HG03139 (cell line): ENCODE results near the gene COPS3.

Source experiments
- ATAC-seq: cut with Tn5 transposase; IDR thresholded peaks from one replicate; pipeline ENCODE4 v1.9.1; 2021; ENCODE audit not compliant: unreplicated experiment

Gene COPS3

GRCh38 chr17:17221329-17221728, 59.7 kb downstream of the COPS3 start:
- no peak for ATAC-seq

DNA sequence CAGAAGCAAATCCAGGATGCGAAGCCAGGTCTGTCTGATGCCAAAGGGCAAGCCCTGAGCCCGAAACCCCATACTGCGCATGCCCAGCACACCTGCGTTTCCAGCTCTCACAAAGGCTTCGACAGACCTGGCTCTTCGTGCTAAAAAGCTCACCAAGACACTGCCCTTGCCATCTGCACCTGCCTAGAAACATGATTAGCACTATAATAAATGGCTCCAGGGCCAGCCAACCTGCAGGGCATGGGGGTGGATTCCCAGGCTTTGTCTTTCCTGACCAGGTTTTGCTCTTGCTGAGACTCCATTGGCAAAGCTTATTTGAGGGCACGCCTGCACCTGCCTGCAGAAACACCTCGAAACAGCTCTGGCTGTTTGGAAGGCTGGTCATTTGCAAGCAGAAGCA, 60.5 kb downstream of the COPS3 start:
- no peak for ATAC-seq

DNA sequence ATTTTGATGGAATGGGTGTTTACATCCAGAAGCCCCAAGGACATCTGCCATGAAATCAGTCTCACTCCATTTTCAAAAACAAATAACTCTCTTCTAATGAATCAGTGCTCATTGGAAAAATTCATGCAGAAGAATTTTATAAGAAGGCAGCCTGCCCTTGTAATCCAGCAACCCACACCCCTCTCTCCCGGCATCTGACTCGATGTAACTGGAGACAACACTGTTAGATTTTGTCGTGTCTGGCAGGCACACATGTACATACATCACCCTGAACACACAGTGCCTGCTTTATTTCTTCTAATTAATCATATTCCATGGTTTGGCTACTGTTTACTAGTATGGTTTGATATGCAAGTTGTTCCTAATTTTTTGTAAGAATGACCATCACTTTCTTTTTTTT, 63.1 kb downstream of the COPS3 start:
- ATAC-seq = no peak

DNA sequence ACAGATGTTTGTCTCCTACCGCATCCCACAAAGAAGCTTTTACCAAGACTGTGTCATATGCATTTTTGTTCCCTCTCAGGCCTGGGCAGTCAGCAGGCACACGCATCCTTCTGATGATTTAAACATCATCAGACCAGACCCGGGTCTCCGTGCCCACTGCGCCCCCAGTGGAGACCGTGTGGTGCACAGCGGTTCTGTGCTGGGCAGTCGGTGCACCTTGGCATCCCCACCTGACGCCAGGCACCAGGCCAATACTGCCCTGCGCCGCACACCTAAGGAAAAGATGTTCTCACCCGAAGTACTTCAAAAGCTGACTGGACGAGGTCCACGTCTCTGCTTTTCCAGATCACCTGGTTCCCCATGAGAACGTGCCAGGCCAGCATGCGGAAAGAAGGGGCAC, 64.3 kb downstream of the COPS3 start:
- ATAC-seq = no peak

DNA sequence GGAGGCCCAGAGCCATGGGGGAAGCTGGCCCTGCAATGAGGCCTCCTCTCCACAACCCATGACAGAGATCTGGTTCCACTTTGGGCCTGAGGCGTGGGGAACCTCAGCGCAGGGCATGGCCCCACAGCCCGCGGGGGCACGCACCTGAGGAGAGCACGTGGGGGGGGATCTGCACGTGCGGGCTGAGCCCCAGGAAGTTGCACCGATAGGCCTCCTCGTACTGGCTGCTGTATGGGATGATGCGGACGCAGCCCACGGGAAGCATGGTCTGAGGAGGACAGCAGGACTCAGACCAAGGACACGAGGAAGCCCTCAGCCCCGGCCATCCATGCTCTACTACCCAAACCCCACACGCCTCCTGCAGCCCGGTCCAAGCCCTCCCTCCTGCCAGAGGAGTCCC, 64.8 kb downstream of the COPS3 start:
- no peak for ATAC-seq

DNA sequence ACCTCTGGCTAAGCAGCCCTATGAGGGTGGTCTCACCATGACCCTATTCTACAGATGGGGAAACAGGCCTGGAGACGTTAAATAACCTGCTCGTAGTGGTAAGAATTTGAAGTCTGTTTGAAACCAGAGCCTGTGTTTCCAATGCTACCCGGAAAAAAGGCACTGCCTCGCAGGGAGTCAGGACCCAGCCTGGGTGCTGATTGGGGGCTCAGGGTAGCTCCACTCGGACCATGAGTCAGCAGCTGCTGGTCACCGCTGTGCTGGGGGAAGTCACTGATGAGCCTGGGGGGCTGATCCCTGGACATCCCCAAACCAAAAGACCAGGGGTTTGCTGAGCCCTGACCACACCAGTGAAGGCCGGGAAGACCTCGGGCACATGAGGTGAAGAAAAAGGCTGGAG, 65.5 kb downstream of the COPS3 start:
- no peak for ATAC-seq

DNA sequence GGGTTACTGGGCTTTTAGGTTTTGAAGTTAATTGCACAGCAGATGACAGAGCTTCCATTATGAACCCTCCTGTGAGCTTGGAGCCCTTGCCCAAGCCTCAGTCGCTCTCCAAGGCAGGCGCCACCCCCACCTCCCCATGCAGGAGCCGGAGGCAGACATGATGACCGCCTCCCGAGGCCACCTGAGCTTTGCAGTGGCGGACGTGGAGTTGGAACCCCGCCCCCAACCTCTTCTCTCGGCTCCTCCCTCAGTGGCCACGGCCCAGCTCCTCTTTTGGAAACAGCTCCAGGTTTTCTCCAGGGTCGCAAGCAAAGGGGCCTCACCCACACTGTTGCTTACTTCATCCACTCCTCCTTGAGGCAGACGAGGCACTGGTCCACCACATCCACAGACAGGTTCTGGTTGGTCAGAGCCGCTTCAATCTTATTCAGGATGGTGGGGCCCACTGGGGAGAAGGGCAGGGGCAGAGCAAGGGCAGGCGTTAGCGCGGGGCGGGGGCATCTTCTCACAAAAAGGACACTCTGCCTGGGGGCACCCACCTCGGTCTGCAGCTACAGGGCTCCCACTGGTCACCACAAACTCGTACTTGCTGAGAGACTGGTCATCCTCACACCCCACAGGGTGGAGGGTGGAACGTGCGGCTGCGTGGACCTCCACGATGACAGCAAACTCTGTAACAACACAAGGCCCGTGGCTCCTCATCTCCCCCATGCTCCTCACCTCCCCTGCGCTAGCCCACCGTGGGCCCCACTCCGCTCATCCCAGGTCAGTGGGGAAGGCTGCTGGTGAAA, 66.2 kb downstream of the COPS3 start:
- no peak for ATAC-seq

DNA sequence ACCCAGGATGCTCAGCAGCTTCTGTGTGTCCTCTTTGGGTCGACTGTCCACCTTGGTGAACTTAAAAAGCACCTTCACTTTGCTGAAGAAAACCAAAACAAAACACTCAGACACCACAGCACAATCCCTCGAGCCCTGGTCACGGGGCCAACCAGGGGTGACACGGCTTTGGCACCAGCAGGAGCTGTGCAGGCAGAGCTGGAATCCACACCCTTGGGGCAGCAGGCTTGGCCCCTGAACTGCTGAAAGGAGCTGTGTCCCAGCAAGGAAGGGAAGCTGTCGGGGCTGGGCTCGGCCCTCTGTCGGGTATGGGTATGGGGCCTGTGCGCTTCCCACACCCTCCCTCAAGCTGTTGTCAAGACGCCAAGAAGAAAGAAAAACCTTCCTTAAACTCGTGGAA, 67.3 kb downstream of the COPS3 start:
- no peak for ATAC-seq

GRCh38 chr17:17207998-17208397, 73.0 kb downstream of the COPS3 start:
- ATAC-seq = no peak

GRCh38 chr17:17206913-17207335, 74.1 kb downstream of the COPS3 start:
- ATAC-seq = peak; percentile 2

- peak; percentile 47 for ATAC-seq
Observed at GRCh38 chr17:17206124-17206912, 74.7 kb downstream of the COPS3 start, which contains the start of gene PLD6. PLD6 (minus strand) TSS chr17:17206333; CDS start chr17:17206286, 47 bp downstream.

DNA sequence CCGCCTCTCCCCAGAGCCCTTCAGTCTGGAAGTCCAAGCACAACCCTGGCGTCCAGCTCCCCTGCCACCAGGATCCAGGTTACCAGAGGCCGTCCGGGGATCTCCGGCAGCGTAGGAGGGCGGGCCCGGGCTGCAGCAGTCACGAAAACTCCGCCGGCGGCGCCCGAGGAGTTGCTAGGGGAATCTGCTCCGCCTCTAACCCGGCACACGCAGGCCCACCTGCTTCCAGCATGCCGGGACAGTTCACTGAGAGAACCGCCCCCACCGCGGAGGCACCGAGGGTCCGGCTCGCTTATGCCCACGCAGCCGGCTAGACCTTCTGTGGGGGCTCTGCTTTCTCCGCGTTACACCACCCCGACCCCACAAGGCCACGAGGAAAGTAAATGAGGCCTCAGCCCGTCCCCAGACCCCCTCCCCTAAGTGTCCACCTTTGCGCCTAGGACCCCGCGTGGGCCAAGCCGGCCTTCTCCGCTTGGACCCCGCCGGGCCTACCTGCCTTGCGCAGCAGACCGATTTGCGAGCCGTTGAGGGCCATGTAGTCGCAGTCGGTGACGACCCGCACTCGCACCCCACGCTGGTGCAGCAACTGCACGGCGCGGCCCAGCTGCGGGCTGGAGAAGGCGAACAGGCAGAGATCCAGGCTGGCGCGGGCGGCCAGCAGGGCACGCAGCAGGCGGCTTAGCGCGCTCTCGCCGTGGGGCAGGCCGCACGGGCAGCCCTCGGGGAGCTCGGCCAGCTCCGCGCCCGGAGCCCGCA, 75.5 kb downstream of the COPS3 start:
- peak; percentile 24 for ATAC-seq

GRCh38 chr17:17204635-17205231, 76.3 kb downstream of the COPS3 start:
- no peak for ATAC-seq

DNA sequence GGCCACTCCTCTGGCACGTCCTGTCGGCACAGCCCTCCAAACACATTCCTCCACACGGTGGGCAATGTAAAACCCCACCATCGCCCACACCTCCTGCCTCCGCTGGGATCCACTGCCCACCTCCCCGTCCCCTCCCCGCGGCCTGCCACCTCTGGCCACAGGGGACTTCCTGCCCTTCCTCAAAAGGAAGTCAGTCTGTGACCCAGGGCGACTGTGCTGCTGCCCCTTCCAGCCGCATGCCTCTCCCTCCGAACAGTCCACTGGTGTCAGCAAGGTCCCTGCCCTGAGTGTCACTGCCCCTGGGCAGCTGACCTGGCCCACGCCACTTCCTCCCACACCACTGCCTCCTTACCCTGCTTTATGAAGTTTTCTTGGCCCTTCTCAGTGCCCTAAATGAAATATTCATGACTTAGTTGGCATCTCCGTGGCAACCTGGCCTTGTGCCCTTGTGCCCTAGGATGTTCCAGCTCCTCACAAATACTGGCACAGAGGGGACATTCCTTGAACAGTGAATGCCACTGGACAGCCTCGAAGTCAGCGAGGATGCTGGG, 76.9 kb downstream of the COPS3 start:
- no peak for ATAC-seq

- ATAC-seq = no peak
Observed at GRCh38 chr17:17203173-17203730, 77.8 kb downstream of the COPS3 start.

DNA sequence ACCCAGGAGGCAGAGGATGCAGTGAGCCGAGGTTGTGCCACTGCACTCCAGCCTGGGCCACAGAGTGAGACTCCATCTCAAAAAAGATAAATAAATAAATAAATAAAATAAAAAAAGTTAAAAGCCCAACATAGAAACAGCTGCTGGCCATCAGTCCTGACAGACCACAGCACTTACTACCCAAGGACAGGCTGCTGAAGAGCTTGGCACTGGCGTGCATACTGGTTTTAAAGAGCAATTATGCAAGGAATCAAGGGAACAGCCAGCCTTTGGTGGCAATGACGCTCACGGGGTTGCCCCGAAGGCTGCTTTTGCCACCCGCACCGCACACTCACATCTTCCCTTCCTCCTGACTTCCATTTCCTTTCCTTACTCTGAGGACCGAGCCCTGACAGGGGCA, 79.1 kb downstream of the COPS3 start:
- no peak for ATAC-seq

GRCh38 chr17:17201271-17201670, 79.8 kb downstream of the COPS3 start:
- no peak for ATAC-seq

DNA sequence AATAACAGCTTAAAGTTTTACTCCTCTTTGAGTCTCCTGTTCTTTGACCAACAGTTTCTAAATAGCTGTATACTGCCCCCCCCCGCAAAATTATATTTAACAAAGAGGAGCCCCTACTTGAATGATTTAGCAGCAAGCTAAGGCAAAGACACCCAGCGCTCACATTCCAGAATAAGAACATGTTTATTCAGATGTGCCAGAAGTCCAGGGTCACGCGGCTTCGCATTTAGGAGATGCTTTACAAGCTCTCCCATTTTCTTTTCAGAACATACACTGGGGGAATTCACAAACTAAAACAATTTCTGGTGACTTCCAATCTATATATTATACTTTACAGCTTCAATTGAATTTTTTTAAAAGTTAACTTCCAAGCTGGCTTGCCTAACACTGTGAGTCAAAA, 80.2 kb downstream of the COPS3 start:
- ATAC-seq = no peak

GRCh38 chr17:17200311-17200710, 80.7 kb downstream of the COPS3 start:
- no peak for ATAC-seq

GRCh38 chr17:17198281-17198680, 82.8 kb downstream of the COPS3 start:
- ATAC-seq = no peak

GRCh38 chr17:17196776-17197175, 84.3 kb downstream of the COPS3 start:
- ATAC-seq = no peak
